Transverse colon (tissue), 4 donors: ENCODE results near the gene PTPRN2. TPM values are rescaled to one million over a fixed set of nuclear protein-coding genes. Genes with fewer than 3 reads are reported as not detected.

Experiments
- DNase-seq: peaks from one replicate; pipeline ENCODE4 v3.0.0-alpha.2; 2019
- H3K27ac ChIP-seq, 4 donors: fragments of 200-600 bp; sonication (generic); 2 replicates each; pipeline ENCODE4 v1.5.1; 2016 to 2018; ENCODE audit warnings: inconsistent platforms in 4 of 4
- H3K27me3 ChIP-seq: fragments of 200-600 bp; sonication (generic); 2 replicates; pipeline ENCODE4 v1.5.1; 2017; ENCODE audit warnings: inconsistent platforms
- H3K36me3 ChIP-seq, 4 donors: fragments of 200-600 bp; sonication (generic); 2 replicates each; pipeline ENCODE4 v1.5.1; 2017 to 2019; ENCODE audit warnings: inconsistent platforms in 4 of 4
- H3K4me1 ChIP-seq, 4 donors: fragments of 200-600 bp; sonication (generic); 2 replicates each; pipeline ENCODE4 v1.5.1; 2017 to 2020; ENCODE audit warnings: inconsistent platforms in 4 of 4
- H3K4me3 ChIP-seq, 4 donors: fragments of 200-600 bp; sonication (generic); 1 replicate in 1 of 4; 2 replicates in 3 of 4; pipeline versions ENCODE4 v1.5.1 to v1.6.1; 2017 to 2019; ENCODE audit warnings: inconsistent platforms in 4 of 4
- H3K9me3 ChIP-seq, 2 donors: fragments of 200-600 bp; sonication (generic); 2 replicates each; pipeline ENCODE4 v1.5.1; 2017 to 2019; ENCODE audit warnings: inconsistent platforms in 2 of 2
- CTCF ChIP-seq, 5 experiments: fragments of 200-600 bp in 3 of 5; fragments of 450-650 bp in 2 of 5; sonication (generic) in 3 of 5; IDR thresholded peaks; 1 replicate in 2 of 5; 2 replicates in 3 of 5; pipeline ENCODE4 v1.5.1; 2016 to 2017; ENCODE audit warnings: antibody characterized with exemption in 5 of 5, inconsistent platforms in 3 of 5, mild to moderate bottlenecking in 2 of 5, moderate library complexity in 1 of 5
- EP300 ChIP-seq: sonication (generic); formaldehyde crosslinking; IDR thresholded peaks from one replicate; pipeline ENCODE4 v1.6.1; 2017; ENCODE audit warnings: antibody characterized with exemption, low read depth
- POLR2A ChIP-seq: fragments of 450-650 bp; IDR thresholded peaks from one replicate; pipeline ENCODE4 v1.6.1; 2016; ENCODE audit warnings: antibody characterized with exemption, mild to moderate bottlenecking, moderate library complexity
- POLR2AphosphoS5 ChIP-seq, 3 donors: sonication (generic); formaldehyde crosslinking; IDR thresholded peaks; one replicate each; pipeline ENCODE4 v1.6.1; 2016; ENCODE audit warnings: antibody characterized with exemption in 3 of 3
- WGBS, 2 donors: methylation state at CpG; one replicate each; pipeline ENCODE4 v1.1.5; 2018; ENCODE audit warnings: low coverage in 1 of 2; 5-methylcytosine and 5-hydroxymethylcytosine counted together
- in situ Hi-C, 4 donors: fragments of 200-750 bp; cut with MboI; loops; one replicate each; pipeline versions ENCODE4 v1.15.0 to v1.15.1; 2017; ENCODE audit warnings: low sequenced_read_pairs in 3 of 4, low pct_ligation_motif_present in 1 of 4, low pct_unique_long_range_greater_than_20kb in 1 of 4
- intact Hi-C: fragments of 100-400 bp; cut with DNase I; formaldehyde crosslinking; loops from one replicate; pipeline ENCODE4 v1.15.1; 2023; ENCODE audit warnings: low total_unique reads
- total RNA-seq, 4 donors: library from RNA; depleted of rRNA; stranded (reverse); fragments of >200 nt; gene quantifications; one replicate each; pipeline ENCODE4 v1.1.0, GENCODE V29; 2016

PTPRN2 gene
- total RNA-seq, 4 donors from 2014 or later, result 15.4 to 31.1 (median 21.8) TPM

DNA sequence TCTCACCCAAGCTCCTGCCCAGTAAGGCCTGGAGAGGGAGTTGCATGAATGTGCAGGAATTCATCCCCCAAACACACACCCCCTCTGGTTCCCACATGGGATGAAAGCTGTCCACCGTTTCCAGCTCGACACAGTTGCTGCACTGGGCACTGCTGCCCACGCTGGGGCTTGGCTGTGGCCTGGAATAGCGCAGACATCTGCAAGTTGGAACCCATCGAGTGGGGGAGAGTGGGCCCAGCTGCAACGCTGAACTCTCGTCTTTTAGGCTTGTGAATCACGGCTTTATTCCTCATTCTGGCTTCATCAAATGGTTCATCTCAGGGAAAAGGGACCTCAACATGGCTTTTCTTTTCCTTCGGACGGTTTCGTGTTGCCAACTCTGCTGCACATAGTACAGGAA, 986.1 kb downstream of the PTPRN2 start:
- Histone ChIP-seq H3K4me1 (no peaks in the 10 kb centered on the region), H3K27me3 (no peaks in the 10 kb centered on the region), H3K27ac (no peak overlapping the region), H3K36me3 (no peaks in the 10 kb centered on the region), H3K4me3 (no peak overlapping the region), H3K9me3 (no peaks in the 10 kb centered on the region)
- no peak for DNase-seq
- intact Hi-C loops, result no loop called here
- 82 to 88% methylated on average over 2 to 11 of the region's 11 CpGs for WGBS, 2 donors
- no peak for TF ChIP-seq POLR2A
- TF ChIP-seq EP300, result no peak
- no peak for TF ChIP-seq POLR2AphosphoS5 (IDR thresholded peaks at IDR 0.05)
- TF ChIP-seq CTCF (IDR thresholded peaks at IDR 0.05), result no peak
- in situ Hi-C loops, result no loop called here

- in situ Hi-C loops, result no loop called here
Measured at GRCh38 chr7:157599491-157599890, 988.1 kb downstream of the PTPRN2 start.

GRCh38 chr7:157597562-157597961, 990.1 kb downstream of the PTPRN2 start:
- Histone ChIP-seq H3K4me3 (no peak overlapping the region), H3K27me3 (no peaks in the 10 kb centered on the region), H3K9me3 (no peaks in the 10 kb centered on the region), H3K4me1 (no peaks in the 10 kb centered on the region), H3K36me3 (no peaks in the 10 kb centered on the region), H3K27ac (no peak overlapping the region)
- intact Hi-C loops (no loop called here), in situ Hi-C loops (no loop called here)
- WGBS, 2 donors, result 48 to 60% methylated on average over 1 to 7 of the region's 7 CpGs
- DNase-seq, result no peak
- TF ChIP-seq EP300, result no peak
- TF ChIP-seq CTCF (IDR thresholded peaks at IDR 0.05), result no peak
- no peak for TF ChIP-seq POLR2AphosphoS5 (IDR thresholded peaks at IDR 0.05)
- TF ChIP-seq POLR2A, result no peak

More at GRCh38 chr7:157599491-157599890, 988.1 kb downstream of the PTPRN2 start:
- no peaks in the 10 kb centered on the region for H3K36me3 ChIP-seq
- no peaks in the 10 kb centered on the region for H3K4me1 ChIP-seq
- intact Hi-C loops, result no loop called here
- no peak for DNase-seq
- no peak overlapping the region for H3K27ac ChIP-seq
- H3K4me3 ChIP-seq, result no peak overlapping the region
- H3K27me3 ChIP-seq, result no peaks in the 10 kb centered on the region
- 81% methylated on average over 4 of the region's 4 CpGs; no CpG with 5 or more reads in 1 of the 2 donors for WGBS, 2 donors
- H3K9me3 ChIP-seq, result no peaks in the 10 kb centered on the region
- TF ChIP-seq POLR2A (no peak), CTCF (IDR thresholded peaks at IDR 0.05) (no peak), POLR2AphosphoS5 (IDR thresholded peaks at IDR 0.05) (no peak), EP300 (no peak)

- TF ChIP-seq POLR2A (no peak), CTCF (IDR thresholded peaks at IDR 0.05) (no peak), EP300 (no peak), POLR2AphosphoS5 (IDR thresholded peaks at IDR 0.05) (no peak)
- Histone ChIP-seq H3K4me3 (no peak overlapping the region), H3K9me3 (no peaks in the 10 kb centered on the region), H3K36me3 (no peaks in the 10 kb centered on the region), H3K27me3 (no peaks in the 10 kb centered on the region), H3K4me1 (no peaks in the 10 kb centered on the region), H3K27ac (no peak overlapping the region)
- DNase-seq, result no peak
- intact Hi-C loops (no loop called here), in situ Hi-C loops (no loop called here)
- 82 to 83% methylated on average over 10 to 15 of the region's 15 CpGs for WGBS, 2 donors
Measured at GRCh38 chr7:157596881-157597280, 990.7 kb downstream of the PTPRN2 start.
